PC-3 (cell line): ENCODE results near the gene TXNL4A. TPM values are rescaled to one million over a fixed set of nuclear protein-coding genes. Genes with fewer than 3 reads are reported as not detected.

ENCODE experiments used
- ATAC-seq: fragments of 200-7000 bp; cut with Tn5 transposase; 2 replicates; pipeline ENCODE4 v1.9.1; 2020; ENCODE audit warnings: mild to moderate bottlenecking, moderate library complexity
- BruUV-seq: library from RNA; stranded (reverse); fragments of 400-500 nt; replicated peaks from 2 replicates; lab custom pipeline; 2021; lab: Mats Ljungman, UMichigan
- CTCF ChIA-PET: fragments of 300-600 bp; sonication (Branson Sonifier 250); formaldehyde crosslinking; loops from one replicate; lab custom pipeline; 2022; ENCODE audit warnings: antibody characterized with exemption; lab: Charles Lee
- POLR2A ChIA-PET: fragments of 300-600 bp; sonication (Branson Sonifier 250); formaldehyde crosslinking; loops from one replicate; lab custom pipeline; 2022; ENCODE audit warnings: antibody characterized with exemption; ENCODE audit not compliant: unreplicated experiment; lab: Charles Lee
- DNase-seq: peaks from one replicate; pipeline ENCODE4 v3.0.0-alpha.2; 2015
- H2AFZ ChIP-seq: fragments of 300-600 bp; sonication (generic); 2 replicates; pipeline ENCODE4 v1.6.0; 2016; ENCODE audit warnings: antibody characterized with exemption, low read length
- H3F3A ChIP-seq: fragments of 300-600 bp; sonication (generic); one replicate; pipeline ENCODE4 v1.6.0; 2017; ENCODE audit warnings: antibody characterized with exemption, low read length, control low read depth, mild to moderate bottlenecking; ENCODE audit not compliant: unreplicated experiment
- H3K27ac ChIP-seq: fragments of 300-600 bp; sonication (generic); 2 replicates; pipeline ENCODE4 v1.5.1; 2016; ENCODE audit warnings: mild to moderate bottlenecking, low read length
- H3K27me3 ChIP-seq: fragments of 300-600 bp; sonication (generic); 2 replicates; pipeline ENCODE4 v1.6.1; 2016; ENCODE audit warnings: low read length, mixed read lengths
- H3K36me3 ChIP-seq: fragments of 300-600 bp; sonication (generic); 2 replicates; pipeline ENCODE4 v1.6.1; 2016; ENCODE audit warnings: low read depth, mixed run types, low read length, mixed read lengths
- H3K4me1 ChIP-seq: fragments of 300-600 bp; sonication (generic); 2 replicates; pipeline ENCODE4 v1.5.1; 2016; ENCODE audit warnings: low read length; ENCODE audit not compliant: insufficient read depth
- H3K4me2 ChIP-seq: fragments of 300-600 bp; sonication (generic); 2 replicates; pipeline ENCODE4 v1.6.0; 2016; ENCODE audit warnings: low read length
- H3K4me3 ChIP-seq: fragments of 300-600 bp; sonication (generic); 2 replicates; pipeline ENCODE4 v1.5.1; 2016; ENCODE audit warnings: mild to moderate bottlenecking, low read length, mixed read lengths
- H3K79me2 ChIP-seq: fragments of 300-600 bp; sonication (generic); 2 replicates; pipeline ENCODE4 v1.6.1; 2017; ENCODE audit warnings: low read length, mixed read lengths
- H3K9ac ChIP-seq: fragments of 300-600 bp; sonication (generic); 2 replicates; pipeline ENCODE4 v1.6.0; 2016; ENCODE audit warnings: mild to moderate bottlenecking, low read length
- H3K9me2 ChIP-seq: fragments of 300-600 bp; sonication (generic); replicated peaks from 2 replicates; pipeline ENCODE4 v1.6.1; 2016; ENCODE audit warnings: mixed run types, low read length, mixed read lengths
- H3K9me3 ChIP-seq: fragments of 300-600 bp; sonication (generic); 2 replicates; pipeline ENCODE4 v1.6.1; 2016; ENCODE audit warnings: low read length, mixed read lengths
- H4K20me1 ChIP-seq: fragments of 300-600 bp; sonication (generic); 2 replicates; pipeline ENCODE4 v1.6.1; 2016; ENCODE audit warnings: low read length, mixed read lengths
- CTCF ChIP-seq: fragments of 300-600 bp; sonication (generic); conservative IDR thresholded peaks from 2 replicates; pipeline ENCODE4 v1.5.1; 2017; ENCODE audit warnings: antibody characterized with exemption, low read depth, mild to moderate bottlenecking, low read length
- EZH2 ChIP-seq: fragments of 300-600 bp; sonication (generic); IDR thresholded peaks from one replicate; pipeline ENCODE4 v1.6.1; 2017; ENCODE audit warnings: antibody characterized with exemption, mild to moderate bottlenecking, low read length; ENCODE audit not compliant: unreplicated experiment
- EZH2phosphoT487 ChIP-seq: fragments of 300-600 bp; sonication (generic); IDR thresholded peaks from 2 replicates; pipeline ENCODE4 v1.6.1; 2018; ENCODE audit warnings: mild to moderate bottlenecking, antibody characterized with exemption, low read length, borderline replicate concordance
- intact Hi-C: fragments of 100-400 bp; cut with micrococcal nuclease; formaldehyde crosslinking; loops from 2 replicates; pipeline ENCODE4 v1.9.0; 2023
- total RNA-seq: library from RNA; depleted of rRNA; stranded (reverse); fragments of >200 nt; gene quantifications from 2 replicates; pipeline ENCODE4 v1.2.3, GENCODE V29; 2014

Gene TXNL4A
- total RNA-seq, 1 experiment from 2014 or later: 159 TPM

GRCh38 chr18:79926715-79927606, 61.4 kb downstream of the TXNL4A start:
- CTCF ChIA-PET: interaction anchor here (0.7 kb wide), 1 partner anchor 10 kb away, joined by 5 read pairs; no protein-coding TSS in a partner anchor
- Histone ChIP-seq H3K9me2 (no peaks in the 10 kb centered on the region), H3K27me3 (no peaks in the 10 kb centered on the region), H3K9me3 (peaks cover 11% of the 10 kb centered on the region), H4K20me1 (no peaks in the 10 kb centered on the region), H3K79me2 (peaks cover 19% of the 10 kb centered on the region), H2AFZ (no peak overlapping the region), H3K36me3 (peaks cover 34% of the 10 kb centered on the region), H3K9ac (no peak overlapping the region), H3K27ac (no peak overlapping the region), H3K4me3 (no peak overlapping the region), H3K4me1 (no peaks in the 10 kb centered on the region), H3F3A (no peaks in the 10 kb centered on the region), H3K4me2 (no peak overlapping the region)
- DNase-seq (no peak), ATAC-seq (no peak)
- no peak for TF ChIP-seq EZH2phosphoT487
- TF ChIP-seq CTCF: no peak
- TF ChIP-seq EZH2: no peak
- POLR2A ChIA-PET: no interaction called here
- no TSS peak for BruUV-seq
- intact Hi-C loops: no loop called here

GRCh38 chr18:79926306-79926705, 62.1 kb downstream of the TXNL4A start:
- H3F3A ChIP-seq: no peaks in the 10 kb centered on the region
- H2AFZ ChIP-seq: no peak overlapping the region
- ChIA-PET POLR2A (no interaction called here), CTCF (interaction anchor here (0.7 kb wide), 1 partner anchor 10 kb away, joined by 5 read pairs; no protein-coding TSS in a partner anchor)
- no peak overlapping the region for H3K9ac ChIP-seq
- no peak overlapping the region for H3K4me2 ChIP-seq
- no peak overlapping the region for H3K27ac ChIP-seq
- H3K27me3 ChIP-seq: no peaks in the 10 kb centered on the region
- no peaks in the 10 kb centered on the region for H4K20me1 ChIP-seq
- no TSS peak for BruUV-seq
- intact Hi-C loops: no loop called here
- ATAC-seq: no peak
- TF ChIP-seq CTCF (no peak), EZH2 (no peak), EZH2phosphoT487 (no peak)
- H3K36me3 ChIP-seq: peaks cover 28% of the 10 kb centered on the region
- H3K9me2 ChIP-seq: no peaks in the 10 kb centered on the region
- peaks cover 11% of the 10 kb centered on the region for H3K9me3 ChIP-seq
- no peak overlapping the region for H3K4me3 ChIP-seq
- H3K4me1 ChIP-seq: no peaks in the 10 kb centered on the region
- H3K79me2 ChIP-seq: peaks cover 14% of the 10 kb centered on the region
- DNase-seq: no peak
